Vagina (tissue), 2 donors: ENCODE results near the gene CC2D1A.

ENCODE experiments used
- CTCF ChIP-seq, 3 experiments: fragments of 450-650 bp in 2 of 3; fragments of 200-600 bp in 1 of 3; sonication (generic) in 1 of 3; IDR thresholded peaks; one replicate each; pipeline ENCODE4 v1.5.1; 2017 to 2019; ENCODE audit warnings: antibody characterized with exemption in 3 of 3, mild to moderate bottlenecking in 2 of 3, moderate library complexity in 2 of 3
- POLR2A ChIP-seq, 2 donors: fragments of 450-650 bp; IDR thresholded peaks; one replicate each; pipeline ENCODE4 v1.6.1; 2017; ENCODE audit warnings: antibody characterized with exemption in 2 of 2, mild to moderate bottlenecking in 2 of 2, moderate library complexity in 2 of 2
- POLR2AphosphoS5 ChIP-seq, 2 donors: sonication (generic); formaldehyde crosslinking; IDR thresholded peaks; one replicate each; pipeline ENCODE4 v1.9.0; 2017; ENCODE audit warnings: antibody characterized with exemption in 2 of 2, mild to moderate bottlenecking in 2 of 2, low read depth in 1 of 2; ENCODE audit not compliant: insufficient read depth in 1 of 2

DNA sequence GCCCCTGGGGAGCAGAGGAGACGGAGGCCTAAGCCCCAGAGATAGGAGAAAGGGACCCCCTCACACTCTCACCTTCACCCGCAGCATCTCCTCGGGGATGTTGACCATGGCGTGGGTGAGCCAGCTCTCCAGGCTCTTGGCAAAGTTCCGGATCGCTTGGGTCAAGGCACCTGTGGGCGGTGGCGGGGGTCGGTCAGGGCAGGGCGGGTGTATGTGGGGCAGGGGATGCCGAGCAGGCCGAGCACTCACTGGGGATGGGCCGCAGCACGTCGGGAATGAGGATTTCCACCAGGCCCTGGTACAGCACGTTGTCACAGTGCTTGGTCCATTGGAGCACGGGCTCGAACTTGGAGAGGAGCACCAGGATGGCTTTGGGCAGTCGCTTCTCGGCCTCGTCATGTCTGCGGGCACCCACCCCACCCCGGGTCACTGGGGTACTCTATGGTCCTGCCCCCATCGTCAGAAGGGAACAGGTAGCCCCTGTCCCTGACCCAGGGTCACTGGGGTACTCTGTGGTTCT is 59.4 kb downstream of the CC2D1A start:
- TF ChIP-seq CTCF (IDR thresholded peaks at IDR 0.05), result no peak
- TF ChIP-seq POLR2A (IDR thresholded peaks at IDR 0.05), result no peak
- no peak for TF ChIP-seq POLR2AphosphoS5 (IDR thresholded peaks at IDR 0.05; ENCODE audit: insufficient read depth in 1 of 2, low read depth in 1 of 2)
